COR-L47 (cell line): ENCODE results near the gene RPL7L1.
"Not testable (repeated sequence)": the region's sequence is repeated elsewhere in the genome, so short reads cannot be mapped to it uniquely, and the experiment has no call there.

Experiments
- DNase-seq: peaks from one replicate; lab custom pipeline; 2025; lab: John Stamatoyannopoulos, UW

Gene RPL7L1

GRCh38 chr6:42879372-42880239 lies at the start of gene RPL7L1:
Gene RPL7L1, plus strand, starts transcription at chr6:42879616. Its CDS starts 295 bp downstream, at chr6:42879911.
- DNase-seq, result peak; percentile 80

- no peak for DNase-seq
Observed at GRCh38 chr6:42831237-42831636, 48.2 kb upstream of the RPL7L1 start.

- DNase-seq, result no peak
Observed at GRCh38 chr6:42834056-42834455, 45.4 kb upstream of the RPL7L1 start.

DNA sequence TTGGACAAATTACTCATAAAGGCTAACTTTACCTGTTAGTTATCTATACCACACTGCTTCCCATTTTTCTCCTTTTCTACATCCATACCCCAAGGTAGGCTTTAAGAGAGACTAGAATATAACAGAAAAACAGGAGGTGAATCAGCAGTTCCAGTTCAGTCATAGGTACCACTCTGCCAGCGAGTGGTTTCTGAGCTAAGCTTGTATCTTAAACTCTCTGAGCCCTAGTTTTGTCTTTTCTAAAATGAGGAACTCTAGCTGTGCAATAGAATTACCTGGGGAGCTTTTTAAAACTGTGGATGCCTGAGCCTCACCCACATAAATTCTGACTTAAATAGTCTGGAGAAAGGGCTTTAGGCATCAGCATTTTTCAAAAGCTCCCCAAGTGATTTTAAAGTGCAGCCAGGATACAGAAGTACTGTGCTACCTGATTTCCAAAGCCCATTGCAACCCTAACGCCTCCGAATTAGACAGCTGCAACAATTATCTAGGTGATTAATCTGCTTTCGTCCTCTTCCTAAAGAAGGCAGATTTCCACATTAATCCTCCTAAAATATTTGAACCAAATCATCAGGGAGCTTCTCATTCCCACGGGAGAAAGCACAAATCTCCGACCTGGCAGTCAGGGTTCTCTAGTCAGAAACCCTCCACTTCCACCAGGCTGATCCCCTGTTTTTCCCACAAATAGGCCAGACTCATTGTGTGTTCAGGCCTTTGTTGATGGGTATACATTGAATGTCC lies 37.4 kb upstream of the RPL7L1 start:
- no peak for DNase-seq

DNA sequence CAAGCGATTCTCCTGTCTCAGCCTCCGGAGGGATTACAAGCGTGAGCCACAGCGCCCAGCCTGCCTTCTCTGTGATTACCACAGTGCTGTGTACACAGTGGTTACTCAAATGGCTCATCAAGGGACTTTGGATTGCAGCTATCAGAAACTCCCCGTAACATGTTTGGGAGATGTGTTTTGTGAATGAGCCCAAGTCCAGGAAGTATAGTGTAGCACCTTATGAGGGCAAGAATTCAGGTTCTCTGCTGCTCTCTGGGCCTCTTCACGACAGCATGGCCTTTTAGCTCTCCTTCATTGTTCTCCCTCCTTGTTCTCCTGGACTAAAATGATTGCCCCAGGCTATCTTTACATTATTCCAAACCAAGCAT lies 34.1 kb upstream of the RPL7L1 start:
- DNase-seq, result no peak

DNA sequence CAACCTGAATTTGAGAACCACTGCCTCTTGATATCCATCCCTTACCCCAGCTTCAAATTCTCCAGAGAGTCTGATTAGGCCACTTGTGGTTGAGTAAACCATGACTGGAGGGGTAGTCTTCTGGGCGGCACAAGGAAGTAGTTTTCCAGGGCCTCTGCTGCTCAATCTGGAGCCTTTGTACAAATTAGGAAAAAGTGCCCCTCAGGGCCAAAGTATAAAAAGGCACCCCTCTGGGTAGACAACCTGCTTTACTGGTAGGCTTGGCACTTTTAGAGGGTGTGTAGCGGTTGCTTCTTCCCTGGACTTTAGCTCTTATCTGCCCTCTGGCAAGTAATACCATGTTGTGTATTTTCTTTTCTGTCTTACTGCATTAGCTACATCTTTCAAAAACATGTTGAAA lies 32.9 kb upstream of the RPL7L1 start:
- DNase-seq, result no peak

- no peak for DNase-seq
Observed at GRCh38 chr6:42848700-42849099, 30.7 kb upstream of the RPL7L1 start.

DNA sequence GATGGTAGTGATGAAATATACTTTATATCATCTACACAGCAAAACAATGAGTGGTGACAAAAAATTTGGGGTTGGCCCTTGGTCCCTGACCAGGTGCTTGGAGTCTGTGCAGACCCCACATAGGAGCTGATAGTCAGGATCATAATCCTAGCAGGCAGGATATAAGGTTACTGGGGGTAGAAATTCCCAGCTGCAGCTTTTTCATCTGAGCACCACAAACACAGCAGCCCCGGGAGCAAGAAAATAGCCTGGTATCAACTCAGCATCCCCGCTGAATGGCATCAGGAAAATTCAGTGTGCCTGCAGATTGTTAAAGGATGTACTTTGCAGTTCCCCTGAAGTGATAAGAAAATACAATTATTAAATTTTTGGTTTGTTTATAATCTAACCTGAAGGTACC lies 27.8 kb upstream of the RPL7L1 start:
- no peak for DNase-seq

GRCh38 chr6:42860036-42860435 lies 19.4 kb upstream of the RPL7L1 start:
- no peak for DNase-seq

DNA sequence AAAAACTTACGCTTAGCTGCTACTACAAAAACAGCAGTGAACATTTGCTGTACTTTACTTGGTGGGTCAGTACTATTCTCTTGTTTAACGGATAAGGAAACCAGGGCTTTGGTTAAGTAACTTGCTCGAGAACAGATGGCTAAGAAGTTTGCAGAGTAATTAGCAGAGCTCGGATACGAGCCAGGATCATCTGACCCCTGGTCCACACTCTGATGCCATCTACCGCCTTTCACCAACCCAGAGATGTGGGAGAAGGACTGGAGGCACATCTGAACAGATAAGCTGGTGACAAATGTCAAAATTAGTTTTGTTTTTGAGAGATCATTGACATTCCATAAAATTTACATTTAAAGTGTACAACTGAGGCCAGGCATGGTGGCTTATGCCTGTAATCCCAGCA lies 18.9 kb upstream of the RPL7L1 start:
- no peak for DNase-seq

GRCh38 chr6:42864602-42865001 lies 14.8 kb upstream of the RPL7L1 start:
- no peak for DNase-seq

GRCh38 chr6:42870145-42870936 lies 9.1 kb upstream of the RPL7L1 start:
- no peak for DNase-seq

- no peak for DNase-seq
Observed at GRCh38 chr6:42871711-42872110, 7.7 kb upstream of the RPL7L1 start.

DNA sequence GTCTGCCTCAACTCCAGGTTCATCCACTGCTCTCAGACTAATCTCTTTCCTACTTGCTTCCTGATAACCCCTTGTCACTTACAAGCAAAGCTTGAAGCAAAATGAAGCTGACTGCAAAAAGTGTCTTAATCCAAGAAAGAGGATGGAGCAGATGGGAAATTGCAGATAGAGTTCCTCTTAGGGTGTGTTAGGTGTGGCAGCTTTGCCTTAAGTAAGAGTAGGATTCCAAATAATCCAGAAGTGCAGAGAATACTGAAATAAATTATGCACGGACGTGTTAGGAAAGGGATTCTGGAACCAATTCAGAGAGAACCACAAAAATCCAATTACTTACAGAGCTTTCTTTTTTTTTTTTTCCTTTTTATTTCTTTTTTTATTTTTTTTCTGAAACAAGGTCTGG lies 6.1 kb upstream of the RPL7L1 start:
- no peak for DNase-seq

GRCh38 chr6:42877695-42878094 lies 1.7 kb upstream of the RPL7L1 start:
- DNase-seq, result no peak

GRCh38 chr6:42880240-42880817 lies 913 bp downstream of the RPL7L1 start:
- DNase-seq, result not testable (repeated sequence)

DNA sequence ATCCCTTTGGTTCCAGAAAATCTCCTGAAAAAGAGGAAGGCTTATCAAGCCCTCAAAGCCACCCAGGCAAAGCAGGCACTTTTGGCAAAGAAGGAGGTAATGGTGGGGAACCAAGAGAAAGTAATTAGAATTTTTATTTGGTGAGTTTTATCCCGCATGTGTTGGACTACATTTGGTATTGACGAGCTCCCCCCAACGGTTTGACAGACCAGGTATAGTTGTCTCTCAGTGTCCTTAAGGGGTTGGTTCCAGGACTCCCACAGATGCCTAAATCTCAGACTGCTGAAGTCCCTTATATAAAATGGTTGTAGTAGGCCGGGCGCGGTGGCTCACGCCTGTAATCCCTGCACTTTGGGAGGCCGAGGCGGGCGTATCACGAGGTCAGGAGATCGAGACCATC lies 1.5 kb downstream of the RPL7L1 start:
- not testable (repeated sequence) for DNase-seq

DNA sequence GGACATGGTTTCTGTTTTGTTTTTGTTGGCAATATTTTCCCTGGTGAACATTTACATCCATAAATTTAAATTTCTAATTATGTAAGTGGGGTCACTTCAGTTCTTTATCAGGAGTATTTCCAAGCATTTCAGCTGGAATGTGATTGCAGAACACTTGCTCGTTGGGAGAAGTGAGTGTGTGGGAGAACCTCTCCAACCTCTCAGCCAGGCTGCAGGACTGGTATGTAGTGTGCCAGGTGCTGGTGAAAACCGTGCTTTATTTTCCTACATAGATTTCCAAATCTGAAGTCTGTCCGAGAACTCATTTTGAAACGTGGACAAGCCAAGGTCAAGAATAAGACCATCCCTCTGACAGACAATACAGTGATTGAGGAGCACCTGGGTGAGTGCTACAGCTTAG lies 6.3 kb downstream of the RPL7L1 start:
- no peak for DNase-seq

GRCh38 chr6:42888201-42888600 lies 8.8 kb downstream of the RPL7L1 start:
- DNase-seq, result not testable (repeated sequence)

DNA sequence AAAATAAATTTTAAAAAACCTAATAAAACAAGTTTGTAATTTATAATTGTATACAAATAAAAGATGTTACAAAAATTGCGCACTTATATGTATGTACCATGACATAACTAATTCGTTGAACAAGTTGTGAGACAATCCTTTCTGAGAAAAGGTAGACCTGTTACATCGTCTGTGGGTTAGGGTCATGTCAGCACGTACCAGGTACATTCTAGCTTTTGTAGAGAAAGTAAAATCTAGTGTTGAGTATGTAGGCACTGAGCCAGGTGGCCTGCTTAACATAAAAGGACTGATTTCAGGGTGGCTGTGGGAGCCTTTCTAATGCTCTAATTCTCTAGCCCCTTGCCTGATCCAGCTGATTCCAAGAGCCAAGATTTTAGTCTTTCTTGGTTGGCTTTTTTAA lies 10.4 kb downstream of the RPL7L1 start:
- DNase-seq, result no peak

DNA sequence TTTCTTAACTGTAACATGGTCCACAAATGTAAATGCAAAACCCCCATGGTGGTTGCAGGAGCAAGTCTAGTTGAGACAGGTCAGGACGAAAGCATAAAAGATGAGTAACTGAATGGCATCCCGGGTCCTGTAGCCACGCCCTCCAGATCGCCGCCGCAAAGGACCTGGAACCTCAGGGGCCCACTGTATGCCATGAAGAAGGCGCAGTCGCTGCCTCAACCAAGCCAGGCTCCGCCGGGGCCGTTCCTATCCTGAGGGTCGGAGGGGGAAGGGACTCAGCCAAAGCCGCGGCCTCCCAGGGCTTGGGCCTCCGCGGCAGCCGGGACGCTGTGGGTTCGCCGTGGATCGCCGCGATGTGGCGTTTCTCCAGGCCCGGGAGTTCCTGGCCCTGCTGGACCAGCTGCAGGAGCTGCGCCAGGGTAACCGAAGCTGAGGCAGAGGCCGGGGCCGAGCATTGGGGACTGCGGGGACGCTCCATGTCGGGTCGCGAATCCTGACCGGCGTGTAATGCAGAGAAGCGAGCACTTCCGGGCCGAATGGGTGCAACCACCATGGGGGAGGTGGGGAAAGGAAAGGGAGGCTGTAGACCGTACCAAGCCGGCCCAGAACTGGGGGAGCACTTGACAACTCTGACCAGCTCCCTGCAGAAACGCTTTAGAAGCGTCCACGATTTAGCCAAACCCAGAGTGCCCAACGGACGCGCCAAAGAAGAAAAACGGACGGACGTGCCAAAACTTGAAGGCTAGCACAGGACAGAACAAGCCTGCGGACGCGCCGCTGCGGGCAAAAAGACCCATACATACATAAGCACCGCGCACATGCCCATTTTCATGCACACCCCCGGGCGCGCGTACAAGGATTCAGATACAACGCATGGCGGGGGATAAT lies 11.1 kb downstream of the RPL7L1 start:
- DNase-seq, result peak; percentile 95
